H4 (cell line): ENCODE measurements around the gene GH2. TPM values are rescaled to one million over a fixed set of nuclear protein-coding genes. Genes with fewer than 3 reads are reported as not detected.
"Not testable (repeated sequence)": the region's sequence is repeated elsewhere in the genome, so short reads cannot be mapped to it uniquely, and the experiment has no call there.

Source experiments
- DNase-seq: peaks from one replicate; pipeline ENCODE4 v3.0.0-alpha.2; 2015; ENCODE audit warnings: low spot score
- total RNA-seq: library from RNA; depleted of rRNA; stranded (reverse); fragments of >200 nt; shearing (Covaris generic); gene quantifications from 2 replicates; pipeline ENCODE4 v1.2.3, GENCODE V29; 2014

The GH2 gene
- total RNA-seq, 1 experiment from 2014 or later = not detected

GRCh38 chr17:63911041-63911635 lies 29.4 kb upstream of the GH2 start, which contains the start of gene CSHL1:
CSHL1 (minus strand) TSS chr17:63911258; CDS start chr17:63911196, 62 bp downstream.
- no peak for DNase-seq

GRCh38 chr17:63910096-63910495 lies 28.4 kb upstream of the GH2 start:
- no peak for DNase-seq

GRCh38 chr17:63909586-63909985 lies 27.8 kb upstream of the GH2 start:
- DNase-seq = not testable (repeated sequence)

- not testable (repeated sequence) for DNase-seq
These were observed 25.5 kb upstream of the GH2 start for GRCh38 chr17:63907161-63907778.

- DNase-seq = not testable (repeated sequence)
These were observed 23.1 kb upstream of the GH2 start for GRCh38 chr17:63904796-63905195.

- not testable (repeated sequence) for DNase-seq
These were observed 22.1 kb upstream of the GH2 start for GRCh38 chr17:63903787-63904201.

GRCh38 chr17:63901971-63902370 lies 20.2 kb upstream of the GH2 start:
- not testable (repeated sequence) for DNase-seq

GRCh38 chr17:63898899-63899798 lies 17.4 kb upstream of the GH2 start:
- DNase-seq = not testable (repeated sequence)

- not testable (repeated sequence) for DNase-seq
These were observed 15.0 kb upstream of the GH2 start, which contains the start of gene CSH1 for GRCh38 chr17:63896524-63897354. CSH1 (minus strand) TSS chr17:63896574; CDS start chr17:63896511, 63 bp downstream.

- not testable (repeated sequence) for DNase-seq
These were observed 13.1 kb upstream of the GH2 start for GRCh38 chr17:63894821-63895220.

- DNase-seq = not testable (repeated sequence)
These were observed 12.3 kb upstream of the GH2 start for GRCh38 chr17:63894021-63894420.

GRCh38 chr17:63892316-63893037 lies 10.7 kb upstream of the GH2 start:
- not testable (repeated sequence) for DNase-seq

GRCh38 chr17:63889026-63889848 lies 7.5 kb upstream of the GH2 start:
- DNase-seq = peak; percentile 53

- not testable (repeated sequence) for DNase-seq
These were observed 3.4 kb upstream of the GH2 start for GRCh38 chr17:63885119-63885518.

GRCh38 chr17:63882626-63883126 lies 932 bp upstream of the GH2 start:
- DNase-seq = not testable (repeated sequence)

- not testable (repeated sequence) for DNase-seq
These were observed 407 bp downstream of the GH2 start for GRCh38 chr17:63881337-63881736.

- no peak for DNase-seq
These were observed 1.0 kb downstream of the GH2 start for GRCh38 chr17:63880706-63881105.

GRCh38 chr17:63878413-63878812 lies 3.3 kb downstream of the GH2 start:
- DNase-seq = not testable (repeated sequence)

GRCh38 chr17:63874693-63875092 lies 7.1 kb downstream of the GH2 start:
- DNase-seq = not testable (repeated sequence)
